ENCODE data around the gene MAML2. TPM values are rescaled to one million over a fixed set of nuclear protein-coding genes. Genes with fewer than 3 reads are reported as not detected.

The MAML2 gene
- total RNA-seq, 1 donor: 20.1 TPM

DNA sequence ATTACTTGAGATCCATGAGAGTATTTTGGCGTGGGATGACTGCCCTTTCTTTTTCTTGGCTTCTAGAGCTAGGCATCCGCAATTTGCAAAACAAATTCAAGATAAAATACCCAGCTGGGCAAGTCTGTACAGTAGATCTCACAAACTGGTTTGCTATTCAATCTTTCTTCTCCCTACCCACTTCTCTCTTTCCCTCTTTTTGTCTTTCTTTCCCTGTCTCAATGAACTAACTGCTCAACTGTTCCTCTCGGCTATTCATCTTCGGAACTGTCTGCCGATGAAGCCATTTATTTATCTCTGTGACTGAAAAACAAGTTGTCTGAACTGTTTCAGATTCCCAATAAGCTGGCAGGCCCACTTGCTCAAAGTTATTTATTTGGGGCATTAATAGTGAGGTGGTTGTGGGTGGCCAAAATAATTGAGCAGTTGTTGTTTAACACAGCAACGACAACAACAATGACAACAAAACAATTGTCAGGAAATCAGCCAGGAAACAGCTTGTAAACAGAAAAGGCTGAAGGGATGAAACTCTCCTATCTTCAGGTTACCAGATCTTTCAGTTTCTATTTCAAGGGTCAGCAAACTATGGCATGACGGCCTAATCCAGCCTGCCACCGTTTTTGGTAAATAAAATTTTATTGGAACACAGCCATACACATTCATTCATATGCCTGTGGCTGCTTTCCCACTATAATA, 343.1 kb downstream of the MAML2 start:
- H3K4me3 ChIP-seq (ENCODE audit: low read depth, low read length): no peak overlapping the region
- DNase-seq (ENCODE audit: low read depth): peak; percentile 41
- TF ChIP-seq, protein P1, sequence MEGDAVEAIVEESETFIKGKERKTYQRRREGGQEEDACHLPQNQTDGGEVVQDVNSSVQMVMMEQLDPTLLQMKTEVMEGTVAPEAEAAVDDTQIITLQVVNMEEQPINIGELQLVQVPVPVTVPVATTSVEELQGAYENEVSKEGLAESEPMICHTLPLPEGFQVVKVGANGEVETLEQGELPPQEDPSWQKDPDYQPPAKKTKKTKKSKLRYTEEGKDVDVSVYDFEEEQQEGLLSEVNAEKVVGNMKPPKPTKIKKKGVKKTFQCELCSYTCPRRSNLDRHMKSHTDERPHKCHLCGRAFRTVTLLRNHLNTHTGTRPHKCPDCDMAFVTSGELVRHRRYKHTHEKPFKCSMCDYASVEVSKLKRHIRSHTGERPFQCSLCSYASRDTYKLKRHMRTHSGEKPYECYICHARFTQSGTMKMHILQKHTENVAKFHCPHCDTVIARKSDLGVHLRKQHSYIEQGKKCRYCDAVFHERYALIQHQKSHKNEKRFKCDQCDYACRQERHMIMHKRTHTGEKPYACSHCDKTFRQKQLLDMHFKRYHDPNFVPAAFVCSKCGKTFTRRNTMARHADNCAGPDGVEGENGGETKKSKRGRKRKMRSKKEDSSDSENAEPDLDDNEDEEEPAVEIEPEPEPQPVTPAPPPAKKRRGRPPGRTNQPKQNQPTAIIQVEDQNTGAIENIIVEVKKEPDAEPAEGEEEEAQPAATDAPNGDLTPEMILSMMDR (IDR thresholded peaks at IDR 0.05; ENCODE audit: insufficient read depth, low read length): no peak

- TF ChIP-seq, protein P1 (IDR thresholded peaks at IDR 0.05; ENCODE audit: insufficient read depth, low read length): no peak
These were observed 346.3 kb downstream of the MAML2 start for GRCh38 chr11:95996621-95997235.

GRCh38 chr11:95994329-95994728, 348.7 kb downstream of the MAML2 start:
- no peak overlapping the region for H3K4me3 ChIP-seq (ENCODE audit: low read depth, low read length)
- no peak for DNase-seq (ENCODE audit: low read depth)
- TF ChIP-seq, protein P1 (IDR thresholded peaks at IDR 0.05; ENCODE audit: insufficient read depth, low read length): no peak

More at GRCh38 chr11:95996621-95997235, 346.3 kb downstream of the MAML2 start:
- peak; percentile 28 for DNase-seq (ENCODE audit: low read depth)
- no peak overlapping the region for H3K4me3 ChIP-seq (ENCODE audit: low read depth, low read length)

DNA sequence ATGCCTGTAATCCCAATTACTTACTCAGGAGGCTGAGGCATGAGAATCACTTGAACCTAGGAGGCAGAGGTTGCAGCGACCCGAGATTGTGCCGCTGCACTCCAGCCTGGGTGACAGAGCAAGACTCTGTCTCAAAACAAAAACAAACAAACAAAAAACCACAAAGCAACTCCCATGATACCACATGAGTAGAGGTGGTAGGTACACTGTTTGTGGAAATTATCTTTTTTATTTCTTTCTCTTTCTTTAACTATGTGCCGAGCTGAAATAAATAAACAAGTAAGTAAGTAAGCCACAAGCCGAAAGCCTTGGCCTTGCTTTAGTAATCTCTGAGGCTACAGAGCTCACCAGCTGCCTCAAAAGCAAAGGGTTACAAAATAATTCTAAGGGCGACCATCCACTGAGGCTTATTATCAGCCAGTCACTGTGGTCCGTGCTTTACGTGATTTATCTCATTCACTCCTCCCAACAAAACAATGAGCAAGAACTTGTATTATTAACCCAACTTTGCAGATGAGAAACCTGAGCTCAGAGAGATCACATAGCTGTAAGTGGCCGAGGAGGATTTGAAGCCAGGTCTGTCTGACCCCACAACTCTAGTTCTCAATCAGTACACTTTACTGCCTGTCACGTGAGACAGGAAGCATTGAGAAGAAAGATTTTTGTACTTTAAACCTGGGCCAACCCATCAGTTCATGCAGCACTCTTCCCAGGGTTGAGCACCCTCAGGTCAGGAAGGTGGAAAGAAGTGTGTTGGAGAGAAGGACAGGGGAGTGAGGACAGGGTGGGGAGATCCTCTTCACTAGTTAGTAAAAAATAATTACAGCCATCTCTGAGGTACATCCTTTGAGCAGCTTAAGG, 349.3 kb downstream of the MAML2 start:
- DNase-seq (ENCODE audit: low read depth): no peak
- TF ChIP-seq, protein P1 (IDR thresholded peaks at IDR 0.05; ENCODE audit: insufficient read depth, low read length): no peak
- no peak overlapping the region for H3K4me3 ChIP-seq (ENCODE audit: low read depth, low read length)

GRCh38 chr11:95991545-95991944, 351.4 kb downstream of the MAML2 start:
- TF ChIP-seq, protein P1 (IDR thresholded peaks at IDR 0.05; ENCODE audit: insufficient read depth, low read length): no peak
- DNase-seq (ENCODE audit: low read depth): peak; percentile 21
- no peak overlapping the region for H3K4me3 ChIP-seq (ENCODE audit: low read depth, low read length)

DNA sequence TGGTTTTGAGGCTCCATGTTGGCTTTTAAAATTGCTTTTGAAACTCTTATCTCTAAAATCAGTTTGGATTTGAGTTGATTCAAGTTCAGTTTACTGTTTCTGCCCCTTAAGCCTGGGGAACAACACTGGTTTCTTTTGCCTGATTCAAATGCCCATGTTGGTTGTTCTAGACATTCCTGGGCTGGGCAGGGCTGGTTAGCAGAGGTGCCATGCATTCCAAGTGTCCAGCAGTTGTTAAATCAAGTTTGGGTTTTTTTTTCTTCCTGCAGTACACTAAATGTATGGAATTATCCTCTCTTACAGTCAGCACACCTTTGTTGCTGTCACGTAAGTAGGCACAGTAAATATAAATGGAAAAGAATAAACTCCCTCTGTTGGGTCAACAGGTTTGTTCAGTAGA, 351.9 kb downstream of the MAML2 start:
- no peak overlapping the region for H3K4me3 ChIP-seq (ENCODE audit: low read depth, low read length)
- DNase-seq (ENCODE audit: low read depth): no peak
- TF ChIP-seq, protein P1 (IDR thresholded peaks at IDR 0.05; ENCODE audit: insufficient read depth, low read length): no peak

Data from fibroblast of the aortic adventitia (primary cell).